ENCODE measurements around the gene KIF13A. TPM values are rescaled to one million over a fixed set of nuclear protein-coding genes. Genes with fewer than 3 reads are reported as not detected.
A peak's percentile ranks its signal among the peaks of the same experiment; 100 is the strongest.
"Not testable (repeated sequence)": the region's sequence is repeated elsewhere in the genome, so short reads cannot be mapped to it uniquely, and the experiment has no call there.

Gene KIF13A
- total RNA-seq, 1 donor from 2014 or later: 38.4 TPM

DNA sequence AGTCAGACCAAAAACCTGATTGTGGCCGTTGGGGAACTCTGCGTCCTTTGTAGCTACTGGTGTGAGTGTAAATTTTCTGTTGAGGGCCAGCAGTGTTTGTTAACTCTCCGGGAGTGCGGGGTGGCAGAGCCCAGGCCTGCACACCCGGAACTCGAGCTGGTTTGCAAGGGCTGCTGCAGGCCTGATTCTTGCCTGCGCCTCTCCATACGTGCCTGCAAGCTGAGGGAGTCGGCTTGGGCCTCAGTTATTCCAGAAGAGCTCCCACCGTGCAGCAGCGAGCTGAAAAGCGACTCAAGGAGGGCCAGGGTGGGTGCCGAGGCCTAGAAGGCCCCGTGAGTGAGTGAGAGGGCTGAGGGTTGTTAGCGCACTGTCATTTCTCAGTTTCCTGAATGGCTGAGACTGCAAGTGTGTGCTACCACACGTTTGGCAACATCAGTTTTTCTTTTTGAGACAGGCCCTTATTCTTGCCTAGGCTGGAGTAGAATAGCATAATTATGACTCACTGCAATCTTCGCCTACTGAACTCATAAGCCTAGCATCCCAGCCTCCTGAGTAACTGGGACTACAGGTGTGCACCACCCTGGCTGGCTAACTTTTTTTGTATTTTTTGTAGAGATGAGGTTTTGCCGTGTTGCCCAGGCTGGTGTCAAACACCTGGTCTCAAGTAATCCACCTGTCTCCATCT lies 33.9 kb upstream of the KIF13A start:
- no peaks in the 10 kb centered on the region for H3K79me2 ChIP-seq (ENCODE audit: insufficient read depth, low read length)
- H3K4me1 ChIP-seq (ENCODE audit: insufficient read depth, low read length): peaks cover 13% of the 10 kb centered on the region
- Mint-ChIP-seq H3K36me3 (ENCODE audit: low read depth, unreplicated experiment) (peaks cover 2% of the 10 kb centered on the region), H3K9me3 (ENCODE audit: unreplicated experiment) (peaks cover 2% of the 10 kb centered on the region), H3K4me1 (ENCODE audit: low read depth, unreplicated experiment) (peaks cover 24% of the 10 kb centered on the region), H3K27ac (ENCODE audit: unreplicated experiment) (peak overlapping the region; percentile 26), H3K4me3 (ENCODE audit: unreplicated experiment) (no peak overlapping the region), H3K27me3 (ENCODE audit: low read depth, unreplicated experiment) (no peaks in the 10 kb centered on the region)
- no peak for FAIRE-seq
- H3K9me3 ChIP-seq (ENCODE audit: insufficient read depth, low read depth, low read length): no peaks in the 10 kb centered on the region
- no peak overlapping the region for H3K9ac ChIP-seq (ENCODE audit: low read length)
- no peaks in the 10 kb centered on the region for H4K20me1 ChIP-seq (ENCODE audit: insufficient read depth, low read length)
- no peak overlapping the region for H3K4me2 ChIP-seq (ENCODE audit: low read length)
- DNase-seq (ENCODE audit: low read depth): no peak
- TF ChIP-seq CTCF (IDR thresholded peaks at IDR 0.05; ENCODE audit: insufficient read depth, low read depth, low read length): no peak
- TF ChIP-seq EZH2 (IDR thresholded peaks at IDR 0.05; ENCODE audit: insufficient read depth, low read length): no peak
- no peak overlapping the region for H2AFZ ChIP-seq (ENCODE audit: low read depth, low read length)
- H3K36me3 ChIP-seq (ENCODE audit: insufficient read depth, low read length): no peaks in the 10 kb centered on the region
- no peak overlapping the region for H3K27ac ChIP-seq (ENCODE audit: low read depth, low read length)
- H3K4me3 ChIP-seq (ENCODE audit: insufficient read depth, low read depth, low read length): no peak overlapping the region
- no peaks in the 10 kb centered on the region for H3K27me3 ChIP-seq (ENCODE audit: insufficient read depth, low read length)

DNA sequence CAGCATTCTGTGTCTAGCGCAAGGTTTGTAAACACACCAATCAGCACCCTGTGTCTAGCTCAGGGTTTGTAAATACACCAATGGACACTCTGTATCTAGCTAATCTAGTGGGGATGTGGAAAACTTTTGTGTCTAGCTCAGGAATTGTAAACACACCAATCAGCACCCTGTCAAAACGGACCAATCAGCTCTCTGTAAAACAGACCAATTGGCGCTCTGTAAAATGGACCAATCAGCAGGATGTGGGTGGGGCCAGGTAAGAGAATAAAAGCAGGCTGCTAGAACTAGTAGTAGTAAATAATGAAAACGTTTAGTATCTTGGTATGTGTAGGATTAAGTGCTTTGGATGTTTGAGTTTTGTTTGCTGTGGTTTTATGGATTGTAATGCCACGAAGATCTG lies 33.1 kb upstream of the KIF13A start:
- H3K9ac ChIP-seq (ENCODE audit: low read length); H3K36me3 Mint-ChIP-seq (ENCODE audit: low read depth, unreplicated experiment); FAIRE-seq; H3K9me3 ChIP-seq (ENCODE audit: insufficient read depth, low read depth, low read length); H3K9me3 Mint-ChIP-seq (ENCODE audit: unreplicated experiment); H3K27ac Mint-ChIP-seq (ENCODE audit: unreplicated experiment); H3K79me2 ChIP-seq (ENCODE audit: insufficient read depth, low read length); H4K20me1 ChIP-seq (ENCODE audit: insufficient read depth, low read length); H3K4me3 ChIP-seq (ENCODE audit: insufficient read depth, low read depth, low read length); H3K36me3 ChIP-seq (ENCODE audit: insufficient read depth, low read length); H3K4me3 Mint-ChIP-seq (ENCODE audit: unreplicated experiment); H3K27ac ChIP-seq (ENCODE audit: low read depth, low read length); H3K4me2 ChIP-seq (ENCODE audit: low read length); H2AFZ ChIP-seq (ENCODE audit: low read depth, low read length); H3K27me3 ChIP-seq (ENCODE audit: insufficient read depth, low read length); H3K27me3 Mint-ChIP-seq (ENCODE audit: low read depth, unreplicated experiment): not testable (repeated sequence)
- peaks cover 13% of the 10 kb centered on the region for H3K4me1 ChIP-seq (ENCODE audit: insufficient read depth, low read length)
- peak; percentile 15 for DNase-seq (ENCODE audit: low read depth)
- peaks cover 27% of the 10 kb centered on the region for H3K4me1 Mint-ChIP-seq (ENCODE audit: low read depth, unreplicated experiment)

- no peak for DNase-seq (ENCODE audit: low read depth)
- Histone ChIP-seq H3K79me2 (ENCODE audit: insufficient read depth, low read length) (no peaks in the 10 kb centered on the region), H2AFZ (ENCODE audit: low read depth, low read length) (no peak overlapping the region), H3K27ac (ENCODE audit: low read depth, low read length) (no peak overlapping the region), H3K36me3 (ENCODE audit: insufficient read depth, low read length) (no peaks in the 10 kb centered on the region), H3K27me3 (ENCODE audit: insufficient read depth, low read length) (no peaks in the 10 kb centered on the region), H3K4me1 (ENCODE audit: insufficient read depth, low read length) (peaks cover 13% of the 10 kb centered on the region), H3K9me3 (ENCODE audit: insufficient read depth, low read depth, low read length) (no peaks in the 10 kb centered on the region), H3K4me2 (ENCODE audit: low read length) (no peak overlapping the region), H3K9ac (ENCODE audit: low read length) (no peak overlapping the region), H3K4me3 (ENCODE audit: insufficient read depth, low read depth, low read length) (no peak overlapping the region), H4K20me1 (ENCODE audit: insufficient read depth, low read length) (no peaks in the 10 kb centered on the region)
- FAIRE-seq: no peak
- Mint-ChIP-seq H3K9me3 (ENCODE audit: unreplicated experiment) (peaks cover 2% of the 10 kb centered on the region), H3K27me3 (ENCODE audit: low read depth, unreplicated experiment) (no peaks in the 10 kb centered on the region), H3K27ac (ENCODE audit: unreplicated experiment) (no peak overlapping the region), H3K4me1 (ENCODE audit: low read depth, unreplicated experiment) (peaks cover 27% of the 10 kb centered on the region), H3K36me3 (ENCODE audit: low read depth, unreplicated experiment) (peaks cover 2% of the 10 kb centered on the region), H3K4me3 (ENCODE audit: unreplicated experiment) (no peak overlapping the region)
- TF ChIP-seq EZH2 (IDR thresholded peaks at IDR 0.05; ENCODE audit: insufficient read depth, low read length): no peak
- TF ChIP-seq CTCF (IDR thresholded peaks at IDR 0.05; ENCODE audit: insufficient read depth, low read depth, low read length): no peak
Observed at GRCh38 chr6:18019539-18020534, 32.4 kb upstream of the KIF13A start.

DNA sequence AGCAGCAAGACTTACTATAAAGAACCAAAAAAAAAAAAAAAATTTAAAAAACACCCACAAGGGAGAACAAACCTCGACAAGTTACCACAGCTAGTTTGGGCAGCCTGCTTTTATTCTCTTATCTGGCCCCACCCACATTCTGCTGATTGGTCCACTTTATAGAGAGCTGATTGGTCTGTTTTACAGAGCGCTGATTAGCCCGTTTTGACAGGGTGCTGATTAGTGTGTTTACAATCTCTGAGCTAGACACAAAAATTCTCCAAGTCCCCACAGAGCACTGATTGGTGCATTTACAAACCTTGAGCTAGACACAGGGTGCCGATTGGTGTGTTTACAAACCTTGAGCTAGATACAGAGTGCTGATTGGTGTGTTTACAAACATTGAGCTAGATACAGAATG lies 31.7 kb upstream of the KIF13A start:
- not testable (repeated sequence) for H3K4me2 ChIP-seq (ENCODE audit: low read length); DNase-seq (ENCODE audit: low read depth); H3K27ac ChIP-seq (ENCODE audit: low read depth, low read length); H3K4me3 ChIP-seq (ENCODE audit: insufficient read depth, low read depth, low read length); H3K9ac ChIP-seq (ENCODE audit: low read length); H3K36me3 Mint-ChIP-seq (ENCODE audit: low read depth, unreplicated experiment); FAIRE-seq; H3K79me2 ChIP-seq (ENCODE audit: insufficient read depth, low read length); H4K20me1 ChIP-seq (ENCODE audit: insufficient read depth, low read length); H3K36me3 ChIP-seq (ENCODE audit: insufficient read depth, low read length); H3K9me3 ChIP-seq (ENCODE audit: insufficient read depth, low read depth, low read length); H3K27me3 ChIP-seq (ENCODE audit: insufficient read depth, low read length); H3K4me3 Mint-ChIP-seq (ENCODE audit: unreplicated experiment); H3K27ac Mint-ChIP-seq (ENCODE audit: unreplicated experiment); H3K27me3 Mint-ChIP-seq (ENCODE audit: low read depth, unreplicated experiment); H2AFZ ChIP-seq (ENCODE audit: low read depth, low read length); H3K9me3 Mint-ChIP-seq (ENCODE audit: unreplicated experiment)
- peaks cover 27% of the 10 kb centered on the region for H3K4me1 Mint-ChIP-seq (ENCODE audit: low read depth, unreplicated experiment)
- H3K4me1 ChIP-seq (ENCODE audit: insufficient read depth, low read length): peaks cover 13% of the 10 kb centered on the region
